ENCODE results near the gene SAXO1. TPM values are rescaled to one million over a fixed set of nuclear protein-coding genes. Genes with fewer than 3 reads are reported as not detected.

The SAXO1 gene
- total RNA-seq, 1 donor from 2014 or later: 0.02 TPM

GRCh38 chr9:18989865-18990264 lies 43.1 kb downstream of the SAXO1 start:
- H3K27me3 Mint-ChIP-seq: no peaks in the 10 kb centered on the region
- no peak for ATAC-seq (ENCODE audit: low read depth)
- peaks cover 3% of the 10 kb centered on the region for H3K9me3 Mint-ChIP-seq
- DNase-seq: no peak
- H3K36me3 Mint-ChIP-seq (ENCODE audit: low read depth): no peaks in the 10 kb centered on the region
- no peak overlapping the region for H3K27ac Mint-ChIP-seq
- TF ChIP-seq CTCF (IDR thresholded peaks at IDR 0.05): no peak
- CTCF ChIA-PET: no interaction called here
- POLR2A ChIA-PET: no interaction called here
- no peaks in the 10 kb centered on the region for H3K4me1 Mint-ChIP-seq
- intact Hi-C loops (cut with micrococcal nuclease): no loop called here
- H3K4me3 Mint-ChIP-seq: no peak overlapping the region

- Mint-ChIP-seq H3K9me3 (peaks cover 3% of the 10 kb centered on the region), H3K27me3 (no peaks in the 10 kb centered on the region), H3K4me3 (no peak overlapping the region), H3K27ac (no peak overlapping the region), H3K4me1 (no peaks in the 10 kb centered on the region), H3K36me3 (ENCODE audit: low read depth) (no peaks in the 10 kb centered on the region)
- intact Hi-C loops (cut with micrococcal nuclease): no loop called here
- no peak for TF ChIP-seq CTCF (IDR thresholded peaks at IDR 0.05)
- ChIA-PET CTCF (no interaction called here), POLR2A (no interaction called here)
- DNase-seq (no peak), ATAC-seq (ENCODE audit: low read depth) (no peak)
Measured at GRCh38 chr9:18989097-18989496, 43.9 kb downstream of the SAXO1 start.

GRCh38 chr9:18988003-18988402 lies 45.0 kb downstream of the SAXO1 start:
- ChIA-PET CTCF (no interaction called here), POLR2A (no interaction called here)
- H3K4me3 Mint-ChIP-seq: no peak overlapping the region
- H3K36me3 Mint-ChIP-seq (ENCODE audit: low read depth): no peaks in the 10 kb centered on the region
- H3K27me3 Mint-ChIP-seq: no peaks in the 10 kb centered on the region
- H3K27ac Mint-ChIP-seq: no peak overlapping the region
- H3K4me1 Mint-ChIP-seq: no peaks in the 10 kb centered on the region
- ATAC-seq (ENCODE audit: low read depth): no peak
- DNase-seq: no peak
- no peak for TF ChIP-seq CTCF (IDR thresholded peaks at IDR 0.05)
- peaks cover 5% of the 10 kb centered on the region for H3K9me3 Mint-ChIP-seq
- intact Hi-C loops (cut with micrococcal nuclease): no loop called here

- DNase-seq: no peak
- peaks cover 2% of the 10 kb centered on the region for H3K9me3 Mint-ChIP-seq
- intact Hi-C loops (cut with micrococcal nuclease): no loop called here
- no peaks in the 10 kb centered on the region for H3K36me3 Mint-ChIP-seq (ENCODE audit: low read depth)
- ATAC-seq (ENCODE audit: low read depth): no peak
- H3K27me3 Mint-ChIP-seq: no peaks in the 10 kb centered on the region
- no peak overlapping the region for H3K27ac Mint-ChIP-seq
- ChIA-PET CTCF (no interaction called here), POLR2A (no interaction called here)
- no peak overlapping the region for H3K4me3 Mint-ChIP-seq
- no peak for TF ChIP-seq CTCF (IDR thresholded peaks at IDR 0.05)
- no peaks in the 10 kb centered on the region for H3K4me1 Mint-ChIP-seq
Measured at GRCh38 chr9:18985996-18986395, 47.0 kb downstream of the SAXO1 start.

GRCh38 chr9:18985464-18985951 lies 47.5 kb downstream of the SAXO1 start:
- no peaks in the 10 kb centered on the region for H3K4me1 Mint-ChIP-seq
- no peaks in the 10 kb centered on the region for H3K36me3 Mint-ChIP-seq (ENCODE audit: low read depth)
- POLR2A ChIA-PET: no interaction called here
- H3K4me3 Mint-ChIP-seq: no peak overlapping the region
- H3K9me3 Mint-ChIP-seq: peaks cover 2% of the 10 kb centered on the region
- no peak for DNase-seq
- intact Hi-C loops (cut with micrococcal nuclease): no loop called here
- CTCF ChIA-PET: no interaction called here
- no peak overlapping the region for H3K27ac Mint-ChIP-seq
- no peaks in the 10 kb centered on the region for H3K27me3 Mint-ChIP-seq
- TF ChIP-seq CTCF (IDR thresholded peaks at IDR 0.05): no peak
- ATAC-seq (ENCODE audit: low read depth): no peak
